ENCODE results near the gene TARS3.

The TARS3 gene

DNA sequence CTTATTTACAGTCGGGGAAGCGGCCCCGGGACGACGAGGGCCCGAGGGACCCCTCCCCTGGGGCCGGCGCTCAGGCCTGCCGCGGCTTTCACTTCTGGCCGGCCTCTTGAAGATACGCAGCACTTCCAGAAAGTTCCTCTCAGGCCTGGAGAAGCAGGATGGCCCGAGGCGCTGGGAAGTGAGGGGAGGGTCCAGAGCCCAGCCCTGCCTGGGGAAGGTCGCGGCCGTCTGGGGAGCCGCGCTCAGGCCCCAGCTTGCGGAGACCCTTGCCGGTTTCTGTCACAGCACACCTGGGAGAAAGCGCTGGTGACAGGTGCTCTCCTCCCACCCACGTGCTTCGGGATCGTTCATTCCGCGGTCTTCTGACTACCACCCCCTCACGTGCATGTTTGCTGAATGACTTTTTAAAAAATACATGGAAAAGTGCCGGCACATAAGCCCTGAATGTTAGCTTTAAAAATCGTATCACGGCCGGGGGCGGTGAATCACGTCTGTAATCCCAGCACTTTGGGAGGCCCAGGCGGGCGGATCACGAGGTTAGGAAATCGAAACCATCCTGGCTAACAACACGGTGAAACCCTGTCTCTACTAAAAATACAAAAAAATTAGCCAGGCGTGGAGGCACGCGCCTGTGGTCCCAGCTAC, 71.4 kb downstream of the TARS3 start:
- no peak for DNase-seq (ENCODE audit: low read depth)
- TF ChIP-seq, protein P1, sequence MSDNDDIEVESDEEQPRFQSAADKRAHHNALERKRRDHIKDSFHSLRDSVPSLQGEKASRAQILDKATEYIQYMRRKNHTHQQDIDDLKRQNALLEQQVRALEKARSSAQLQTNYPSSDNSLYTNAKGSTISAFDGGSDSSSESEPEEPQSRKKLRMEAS (IDR thresholded peaks at IDR 0.05; ENCODE audit: low read depth, low read length) = peak; percentile 73
- TF ChIP-seq MYC (IDR thresholded peaks at IDR 0.05; ENCODE audit: low read depth, low read length) = no peak
- peak overlapping the region; percentile 87 for H3K4me3 ChIP-seq (ENCODE audit: low read depth, low read length)

DNA sequence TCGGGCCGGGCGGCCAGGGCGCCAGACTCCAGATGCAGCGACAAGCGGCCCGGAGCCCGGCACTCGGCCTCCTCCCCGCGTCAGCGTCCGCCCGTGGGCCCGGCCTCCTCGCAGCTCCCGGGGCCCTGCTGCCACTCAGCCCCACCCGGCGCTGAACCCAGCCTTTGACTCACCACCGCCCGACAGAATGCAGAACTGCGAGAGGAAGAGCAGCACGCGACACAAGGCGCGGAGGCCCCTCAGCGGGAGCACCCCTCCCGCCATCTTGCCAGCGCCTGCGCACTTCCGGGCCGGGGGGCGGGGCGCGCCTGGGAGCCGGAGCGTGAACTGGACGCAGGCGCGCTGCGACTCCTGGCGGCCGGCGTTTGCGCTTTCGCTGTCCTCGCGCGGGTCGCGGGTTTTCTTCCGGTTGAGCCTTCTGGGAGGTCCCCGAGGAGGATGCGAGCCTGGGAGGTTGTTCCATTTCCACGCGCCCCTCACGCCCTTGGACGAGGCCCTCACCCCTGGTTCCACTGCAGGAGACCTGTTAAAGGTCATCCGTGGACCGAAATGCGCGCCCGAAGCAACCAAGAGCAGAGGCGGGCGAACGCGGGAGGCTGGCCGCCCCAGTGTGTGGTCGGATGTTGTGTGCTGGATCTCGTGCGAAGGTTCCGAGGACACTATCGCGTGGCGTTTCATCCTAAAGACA, 72.0 kb downstream of the TARS3 start, which contains the start of gene TM2D3:
Gene TM2D3, minus strand, starts transcription at position 284 of the 688 bp plus-strand sequence. Its CDS starts 20 bp downstream, at position 264.
- peak within 1 kb of the TSS; percentile 87 for H3K4me3 ChIP-seq (ENCODE audit: low read depth, low read length)
- peak; percentile 87 for TF ChIP-seq POLR2A (IDR thresholded peaks at IDR 0.05; ENCODE audit: extremely low read depth, insufficient read length)
- peak; percentile 94 for TF ChIP-seq MYC (IDR thresholded peaks at IDR 0.05; ENCODE audit: low read depth, low read length)
- TF ChIP-seq, protein P1 (IDR thresholded peaks at IDR 0.05; ENCODE audit: low read depth, low read length) = peak; percentile 91
- TF ChIP-seq, protein P2, sequence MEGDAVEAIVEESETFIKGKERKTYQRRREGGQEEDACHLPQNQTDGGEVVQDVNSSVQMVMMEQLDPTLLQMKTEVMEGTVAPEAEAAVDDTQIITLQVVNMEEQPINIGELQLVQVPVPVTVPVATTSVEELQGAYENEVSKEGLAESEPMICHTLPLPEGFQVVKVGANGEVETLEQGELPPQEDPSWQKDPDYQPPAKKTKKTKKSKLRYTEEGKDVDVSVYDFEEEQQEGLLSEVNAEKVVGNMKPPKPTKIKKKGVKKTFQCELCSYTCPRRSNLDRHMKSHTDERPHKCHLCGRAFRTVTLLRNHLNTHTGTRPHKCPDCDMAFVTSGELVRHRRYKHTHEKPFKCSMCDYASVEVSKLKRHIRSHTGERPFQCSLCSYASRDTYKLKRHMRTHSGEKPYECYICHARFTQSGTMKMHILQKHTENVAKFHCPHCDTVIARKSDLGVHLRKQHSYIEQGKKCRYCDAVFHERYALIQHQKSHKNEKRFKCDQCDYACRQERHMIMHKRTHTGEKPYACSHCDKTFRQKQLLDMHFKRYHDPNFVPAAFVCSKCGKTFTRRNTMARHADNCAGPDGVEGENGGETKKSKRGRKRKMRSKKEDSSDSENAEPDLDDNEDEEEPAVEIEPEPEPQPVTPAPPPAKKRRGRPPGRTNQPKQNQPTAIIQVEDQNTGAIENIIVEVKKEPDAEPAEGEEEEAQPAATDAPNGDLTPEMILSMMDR (IDR thresholded peaks at IDR 0.05; ENCODE audit: low read depth, low read length) = peak; percentile 44
- peak; percentile 96 for DNase-seq (ENCODE audit: low read depth)

DNA sequence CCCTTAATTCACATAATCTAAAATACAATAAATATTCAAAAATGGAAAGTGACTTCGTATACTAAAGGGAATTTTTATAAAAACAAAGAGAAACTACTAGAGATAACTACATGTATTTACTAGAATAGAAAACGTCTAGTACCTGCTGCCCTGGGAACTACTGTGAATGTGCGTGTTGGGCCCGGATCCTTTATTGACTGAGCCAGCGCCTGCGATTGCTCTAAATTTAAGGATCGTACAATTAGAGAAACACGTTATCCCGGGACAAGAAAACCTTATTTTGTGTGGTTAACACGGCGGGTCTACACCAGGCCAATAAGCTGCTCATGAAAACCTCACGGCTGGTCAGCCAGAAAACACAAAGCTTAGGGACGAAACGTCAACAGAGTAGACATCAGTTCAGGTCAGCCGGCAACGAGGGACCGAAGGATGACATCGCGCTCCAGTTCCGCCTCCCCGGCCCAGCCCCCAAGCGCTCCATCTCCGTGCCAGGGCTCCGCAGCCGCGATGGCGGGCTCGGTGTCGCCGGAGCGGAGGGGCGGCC, 72.6 kb downstream of the TARS3 start:
- DNase-seq (ENCODE audit: low read depth) = no peak
- TF ChIP-seq MYC (IDR thresholded peaks at IDR 0.05; ENCODE audit: low read depth, low read length) (peak; percentile 24; the same call in 1 of the 2 replicates), POLR2A (IDR thresholded peaks at IDR 0.05; ENCODE audit: extremely low read depth, insufficient read length) (no peak)
- TF ChIP-seq, protein P1 (IDR thresholded peaks at IDR 0.05; ENCODE audit: low read depth, low read length) = no peak
- TF ChIP-seq, protein P2 (IDR thresholded peaks at IDR 0.05; ENCODE audit: low read depth, low read length) = no peak
- peak overlapping the region; percentile 87 for H3K4me3 ChIP-seq (ENCODE audit: low read depth, low read length)

DNA sequence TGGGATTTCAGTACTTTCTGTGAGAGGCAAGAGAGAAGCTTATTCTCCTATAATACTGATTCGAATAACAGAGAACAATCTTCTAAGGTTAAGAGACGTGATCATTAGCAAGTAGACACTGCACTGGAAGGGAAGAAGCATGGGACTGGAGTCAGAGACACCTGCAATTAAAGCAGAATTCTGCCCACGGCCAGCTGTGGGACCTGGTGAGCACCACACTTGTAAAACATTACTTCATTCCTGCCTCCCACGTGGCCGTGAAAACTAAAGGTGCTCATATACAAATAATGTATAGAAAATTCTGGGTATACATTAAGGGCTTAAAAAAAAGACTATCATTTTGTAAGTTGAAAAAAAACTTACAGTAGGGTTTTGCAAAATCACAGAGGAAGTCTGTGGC, 74.1 kb downstream of the TARS3 start:
- no peak for DNase-seq (ENCODE audit: low read depth)
- peak overlapping the region; percentile 87 for H3K4me3 ChIP-seq (ENCODE audit: low read depth, low read length)
- TF ChIP-seq, protein P1 (IDR thresholded peaks at IDR 0.05; ENCODE audit: low read depth, low read length) = no peak
- TF ChIP-seq, protein P2 (IDR thresholded peaks at IDR 0.05; ENCODE audit: low read depth, low read length) = no peak
- TF ChIP-seq POLR2A (IDR thresholded peaks at IDR 0.05; ENCODE audit: extremely low read depth, insufficient read length) (no peak), MYC (IDR thresholded peaks at IDR 0.05; ENCODE audit: low read depth, low read length) (no peak)

DNA sequence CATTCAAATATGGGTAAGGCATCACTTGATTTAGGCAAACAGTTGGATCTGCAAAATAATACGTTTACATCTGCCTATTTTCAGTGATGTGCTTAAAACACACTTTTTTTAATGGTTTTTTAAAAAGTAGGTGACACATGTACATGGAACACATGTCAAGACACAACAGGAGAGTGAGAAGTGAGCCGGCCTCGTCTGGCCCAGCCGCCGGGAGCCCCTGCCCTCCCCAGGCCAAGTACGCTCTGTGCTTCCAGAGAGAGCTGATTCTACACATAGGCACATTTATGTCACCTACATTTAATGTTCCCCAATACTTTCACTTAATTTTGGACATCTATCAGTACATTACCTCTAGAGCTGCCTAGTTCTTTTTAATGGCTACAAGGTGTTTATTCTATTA, 75.9 kb downstream of the TARS3 start:
- no peak overlapping the region for H3K4me3 ChIP-seq (ENCODE audit: low read depth, low read length)
- TF ChIP-seq, protein P2 (IDR thresholded peaks at IDR 0.05; ENCODE audit: low read depth, low read length) = no peak
- no peak for TF ChIP-seq MYC (IDR thresholded peaks at IDR 0.05; ENCODE audit: low read depth, low read length)
- TF ChIP-seq POLR2A (IDR thresholded peaks at IDR 0.05; ENCODE audit: extremely low read depth, insufficient read length) = no peak
- no peak for DNase-seq (ENCODE audit: low read depth)

DNA sequence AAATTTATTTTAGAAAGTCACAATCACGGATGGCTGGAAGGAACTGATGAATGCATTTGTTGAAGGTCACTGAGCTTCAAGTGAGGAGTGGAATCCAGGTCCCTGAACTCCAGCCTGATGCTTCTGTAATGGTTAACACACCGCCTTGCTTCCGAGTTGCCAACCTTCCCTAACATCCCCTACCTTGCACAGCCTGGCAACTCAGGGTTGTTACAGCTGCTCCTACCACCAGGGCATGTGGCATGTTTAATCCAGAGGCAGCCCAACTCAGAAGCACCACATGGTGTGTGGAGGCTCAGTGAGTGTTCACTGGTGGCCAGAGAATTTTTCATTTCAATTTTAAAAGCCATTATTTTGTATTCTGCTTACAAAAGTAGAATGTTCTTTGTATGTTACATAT, 77.0 kb downstream of the TARS3 start:
- TF ChIP-seq POLR2A (IDR thresholded peaks at IDR 0.05; ENCODE audit: extremely low read depth, insufficient read length) (no peak), MYC (IDR thresholded peaks at IDR 0.05; ENCODE audit: low read depth, low read length) (no peak)
- TF ChIP-seq, protein P2 (IDR thresholded peaks at IDR 0.05; ENCODE audit: low read depth, low read length) = no peak
- TF ChIP-seq, protein P1 (IDR thresholded peaks at IDR 0.05; ENCODE audit: low read depth, low read length) = no peak
- H3K4me3 ChIP-seq (ENCODE audit: low read depth, low read length) = no peak overlapping the region
- DNase-seq (ENCODE audit: low read depth) = no peak

Measured in NB4 (cell line).